Measurements from ENCODE around the gene TNFSF10. TPM values are rescaled to one million over a fixed set of nuclear protein-coding genes. Genes with fewer than 3 reads are reported as not detected.

TNFSF10 gene
- total and polyA plus RNA-seq, 9 donors: 9.6 to 51.5 (median 13.6) TPM

DNA sequence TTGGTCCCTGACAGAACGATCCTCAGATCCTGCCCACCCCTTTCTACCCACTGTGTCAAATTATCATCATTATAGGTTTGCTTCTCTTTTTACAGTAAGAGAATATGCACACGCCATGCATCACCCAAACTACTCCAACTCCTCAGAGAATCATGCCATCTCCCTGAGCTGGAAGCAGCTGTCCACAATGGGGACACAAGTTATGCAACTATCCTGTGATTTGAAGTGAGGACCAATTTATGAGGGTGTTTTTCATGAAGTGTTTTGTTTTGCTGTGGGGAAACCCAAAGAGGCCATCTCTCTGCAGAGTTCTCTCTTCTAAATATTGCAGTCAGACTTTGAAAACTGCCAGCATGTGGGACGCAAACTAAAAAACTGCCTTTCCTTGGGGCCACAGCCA, 35.8 kb upstream of the TNFSF10 start:
- no peak overlapping the region for H3K27ac ChIP-seq
- H3K36me3 ChIP-seq: no peaks in the 10 kb centered on the region
- no peaks in the 10 kb centered on the region for H3K27me3 ChIP-seq
- H3K4me1 ChIP-seq (ENCODE audit: insufficient read depth): peaks cover 4% of the 10 kb centered on the region
- intact Hi-C loops (cut with DNase I): no loop called here
- no peak for DNase-seq
- no peaks in the 10 kb centered on the region for H3K9me3 ChIP-seq
- H3K4me3 ChIP-seq: no peak overlapping the region
- TF ChIP-seq, protein P1, sequence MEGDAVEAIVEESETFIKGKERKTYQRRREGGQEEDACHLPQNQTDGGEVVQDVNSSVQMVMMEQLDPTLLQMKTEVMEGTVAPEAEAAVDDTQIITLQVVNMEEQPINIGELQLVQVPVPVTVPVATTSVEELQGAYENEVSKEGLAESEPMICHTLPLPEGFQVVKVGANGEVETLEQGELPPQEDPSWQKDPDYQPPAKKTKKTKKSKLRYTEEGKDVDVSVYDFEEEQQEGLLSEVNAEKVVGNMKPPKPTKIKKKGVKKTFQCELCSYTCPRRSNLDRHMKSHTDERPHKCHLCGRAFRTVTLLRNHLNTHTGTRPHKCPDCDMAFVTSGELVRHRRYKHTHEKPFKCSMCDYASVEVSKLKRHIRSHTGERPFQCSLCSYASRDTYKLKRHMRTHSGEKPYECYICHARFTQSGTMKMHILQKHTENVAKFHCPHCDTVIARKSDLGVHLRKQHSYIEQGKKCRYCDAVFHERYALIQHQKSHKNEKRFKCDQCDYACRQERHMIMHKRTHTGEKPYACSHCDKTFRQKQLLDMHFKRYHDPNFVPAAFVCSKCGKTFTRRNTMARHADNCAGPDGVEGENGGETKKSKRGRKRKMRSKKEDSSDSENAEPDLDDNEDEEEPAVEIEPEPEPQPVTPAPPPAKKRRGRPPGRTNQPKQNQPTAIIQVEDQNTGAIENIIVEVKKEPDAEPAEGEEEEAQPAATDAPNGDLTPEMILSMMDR (IDR thresholded peaks at IDR 0.05): no peak
- TF ChIP-seq POLR2A (IDR thresholded peaks at IDR 0.05) (no peak), EP300 (IDR thresholded peaks at IDR 0.05) (no peak)
- WGBS, 3 donors: 91 to 92% (median 92%) methylated on average over 3 of the region's 3 CpGs

DNA sequence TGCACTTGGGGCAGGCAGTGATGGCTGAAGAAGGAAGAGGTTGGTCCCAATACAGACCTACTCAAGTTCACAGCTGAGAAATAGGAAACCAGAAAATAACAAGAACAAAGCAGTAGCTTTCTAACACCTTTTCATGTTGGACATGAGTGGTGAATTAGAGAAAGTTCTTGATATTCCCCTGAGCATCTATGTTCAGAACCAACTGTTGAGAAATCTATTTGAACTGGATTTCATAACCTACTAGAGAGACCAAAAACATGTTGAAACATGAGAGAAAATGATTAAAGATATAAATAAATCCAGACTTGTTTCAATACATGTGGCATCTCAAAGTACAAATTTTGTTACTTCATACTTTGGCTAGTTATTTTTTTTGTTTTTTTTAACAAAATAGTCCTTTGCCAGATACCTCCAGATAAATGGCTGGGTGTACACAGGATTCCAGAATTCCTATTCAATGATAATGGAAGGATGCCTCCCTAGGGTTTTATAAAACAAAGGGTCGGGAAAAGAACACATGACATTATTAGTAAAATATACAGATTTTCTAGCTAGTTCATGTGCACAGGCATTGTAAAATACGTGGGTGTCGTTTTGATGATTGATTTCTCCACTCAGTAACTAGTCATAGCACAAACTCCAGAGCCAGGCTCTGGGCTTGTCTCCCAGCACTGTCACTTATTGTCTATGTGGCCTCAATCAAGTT, 34.4 kb upstream of the TNFSF10 start:
- no peaks in the 10 kb centered on the region for H3K27me3 ChIP-seq
- 16 to 20% (median 18%) methylated on average over 3 of the region's 3 CpGs for WGBS, 3 donors
- no peak for TF ChIP-seq POLR2A (IDR thresholded peaks at IDR 0.05)
- TF ChIP-seq, protein P1 (IDR thresholded peaks at IDR 0.05): no peak
- no peak for TF ChIP-seq EP300 (IDR thresholded peaks at IDR 0.05)
- H3K4me1 ChIP-seq (ENCODE audit: insufficient read depth): peaks cover 4% of the 10 kb centered on the region
- intact Hi-C loops (cut with DNase I): no loop called here
- H3K9me3 ChIP-seq: no peaks in the 10 kb centered on the region
- H3K36me3 ChIP-seq: no peaks in the 10 kb centered on the region
- no peak overlapping the region for H3K4me3 ChIP-seq
- peak overlapping the region in 1 of 2 donors; percentile 68 for H3K27ac ChIP-seq
- no peak for DNase-seq

DNA sequence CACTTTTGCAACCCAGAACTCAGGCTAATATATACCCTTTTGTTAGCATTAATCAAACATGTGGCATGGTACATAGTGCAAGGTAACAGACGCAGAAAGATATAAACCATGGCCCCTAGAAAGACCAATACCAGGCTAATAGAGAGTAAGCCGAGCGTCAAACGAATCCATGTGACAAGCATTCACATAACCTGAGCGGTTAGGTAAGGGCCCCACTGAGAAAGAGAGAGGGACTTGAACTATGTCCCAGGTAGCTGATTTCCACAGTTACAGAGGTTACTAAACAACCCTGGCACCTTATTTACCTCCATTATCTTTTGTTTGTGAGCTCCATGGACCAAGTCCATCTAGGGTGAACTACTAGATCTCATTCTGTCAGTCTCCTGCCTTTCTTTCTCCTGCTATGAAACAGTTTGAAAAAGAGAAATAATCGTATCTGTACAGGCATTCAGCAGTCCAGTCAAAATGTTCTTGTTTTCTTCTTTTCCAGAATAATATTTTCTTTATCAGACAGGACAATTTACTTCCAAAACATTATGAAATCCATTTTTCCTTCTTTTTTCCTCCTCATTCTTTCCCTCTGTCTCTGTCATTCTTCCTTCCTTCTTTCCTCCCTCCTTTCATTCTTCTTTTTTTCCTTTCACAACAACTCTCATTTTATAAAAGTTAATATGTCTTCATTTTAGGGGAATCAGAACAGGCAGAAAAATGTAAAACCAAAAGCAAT, 30.5 kb upstream of the TNFSF10 start:
- Histone ChIP-seq H3K36me3 (no peaks in the 10 kb centered on the region), H3K27me3 (no peaks in the 10 kb centered on the region), H3K27ac (no peak overlapping the region), H3K4me3 (no peak overlapping the region), H3K9me3 (no peaks in the 10 kb centered on the region), H3K4me1 (ENCODE audit: insufficient read depth) (peaks cover 2% of the 10 kb centered on the region)
- no peak for TF ChIP-seq POLR2A (IDR thresholded peaks at IDR 0.05)
- TF ChIP-seq, protein P1 (IDR thresholded peaks at IDR 0.05): no peak
- TF ChIP-seq EP300 (IDR thresholded peaks at IDR 0.05): no peak
- WGBS, 3 donors: 81 to 88% (median 82%) methylated on average over 6 of the region's 6 CpGs
- no peak for DNase-seq
- intact Hi-C loops (cut with DNase I): no loop called here

DNA sequence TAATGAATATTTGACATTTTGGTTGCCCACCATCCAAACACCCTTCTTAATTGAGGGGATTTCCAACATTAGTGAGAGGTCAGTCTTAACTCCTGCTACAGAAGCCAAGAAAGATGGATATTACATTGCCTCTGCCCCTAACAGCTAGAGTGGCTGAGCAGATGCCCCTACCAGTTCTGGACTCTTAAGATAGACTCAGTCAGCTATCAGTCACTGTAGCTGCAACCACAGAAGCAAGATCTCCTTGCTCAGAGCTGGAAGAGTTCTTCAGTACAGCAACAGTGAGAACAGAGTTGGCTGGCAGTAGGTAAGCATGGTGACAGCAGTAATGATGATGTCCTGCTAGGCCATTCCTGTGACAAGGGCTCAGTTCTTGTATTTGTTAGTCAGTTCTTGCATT, 29.4 kb upstream of the TNFSF10 start:
- H3K27me3 ChIP-seq: no peaks in the 10 kb centered on the region
- H3K4me1 ChIP-seq (ENCODE audit: insufficient read depth): peaks cover 2% of the 10 kb centered on the region
- H3K27ac ChIP-seq: no peak overlapping the region
- H3K9me3 ChIP-seq: no peaks in the 10 kb centered on the region
- intact Hi-C loops (cut with DNase I): no loop called here
- no peaks in the 10 kb centered on the region for H3K36me3 ChIP-seq
- TF ChIP-seq, protein P1 (IDR thresholded peaks at IDR 0.05): no peak
- TF ChIP-seq POLR2A (IDR thresholded peaks at IDR 0.05): no peak
- no peak for TF ChIP-seq EP300 (IDR thresholded peaks at IDR 0.05)
- DNase-seq: no peak
- no peak overlapping the region for H3K4me3 ChIP-seq
